ENCODE data around the gene MAG.

GRCh38 chr19:35354898-35355297, 62.9 kb downstream of the MAG start:
- TF ChIP-seq CTCF (IDR thresholded peaks at IDR 0.05) (no peak), POLR2A (IDR thresholded peaks at IDR 0.05) (no peak)

Measured in uterus (tissue), 2 donors.